ENCODE measurements around the gene ZNF792.
"Not testable (repeated sequence)": the region's sequence is repeated elsewhere in the genome, so short reads cannot be mapped to it uniquely, and the experiment has no call there.

The ZNF792 gene

GRCh38 chr19:34998777-34999497 lies 34.9 kb upstream of the ZNF792 start:
- DNase-seq (ENCODE audit: low read depth in 2 of 2): no peak

DNA sequence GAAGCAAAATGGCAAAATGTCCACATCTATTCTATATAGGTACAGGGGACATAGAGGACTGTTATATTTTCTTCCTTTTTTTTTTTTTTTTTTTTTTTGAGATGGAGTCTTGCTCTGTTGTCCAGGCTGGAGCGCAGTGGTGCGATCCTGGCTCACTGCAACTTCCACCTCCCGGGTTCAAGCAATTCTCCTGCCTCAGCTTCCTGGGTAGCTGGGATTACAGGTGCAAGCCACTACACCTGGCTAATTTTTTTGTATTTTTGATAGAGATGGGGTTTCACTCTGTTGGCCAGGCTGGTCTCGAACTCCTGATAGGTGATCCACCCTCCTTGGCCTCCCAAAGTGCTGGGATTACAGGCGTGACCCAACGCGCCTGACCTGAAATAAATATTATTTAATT lies 34.2 kb upstream of the ZNF792 start:
- DNase-seq (ENCODE audit: low read depth in 2 of 2): not testable (repeated sequence)

DNA sequence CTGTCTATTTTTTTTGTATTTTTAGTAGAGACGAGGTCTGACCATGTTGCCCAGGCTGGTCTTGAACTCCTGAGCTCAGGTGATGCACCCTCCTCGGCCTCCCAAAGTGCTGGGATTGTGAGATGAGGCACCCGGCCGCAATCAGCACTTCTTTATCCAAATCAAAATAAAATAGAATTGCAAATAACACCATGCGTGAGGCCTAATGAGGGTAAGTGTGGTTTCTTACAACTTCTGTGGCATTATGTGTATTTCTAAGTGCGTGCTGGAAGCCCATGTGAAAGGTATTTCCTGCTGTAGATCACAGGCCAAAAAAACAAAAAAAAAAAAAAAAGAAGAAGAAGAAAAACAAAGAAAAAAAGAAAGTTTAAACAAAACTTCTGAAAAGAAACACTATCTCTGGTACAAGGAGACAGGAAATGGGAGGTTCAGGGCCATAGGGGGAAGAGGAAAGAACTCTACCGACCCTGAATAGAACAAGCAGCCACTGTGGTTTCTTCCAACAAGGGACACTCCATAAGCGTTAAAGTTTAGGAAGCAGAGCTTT lies 33.1 kb upstream of the ZNF792 start:
- no peak for DNase-seq (ENCODE audit: low read depth in 2 of 2)

- DNase-seq (ENCODE audit: low read depth in 2 of 2): no peak
Measured at GRCh38 chr19:34995551-34995950, 31.5 kb upstream of the ZNF792 start.

DNA sequence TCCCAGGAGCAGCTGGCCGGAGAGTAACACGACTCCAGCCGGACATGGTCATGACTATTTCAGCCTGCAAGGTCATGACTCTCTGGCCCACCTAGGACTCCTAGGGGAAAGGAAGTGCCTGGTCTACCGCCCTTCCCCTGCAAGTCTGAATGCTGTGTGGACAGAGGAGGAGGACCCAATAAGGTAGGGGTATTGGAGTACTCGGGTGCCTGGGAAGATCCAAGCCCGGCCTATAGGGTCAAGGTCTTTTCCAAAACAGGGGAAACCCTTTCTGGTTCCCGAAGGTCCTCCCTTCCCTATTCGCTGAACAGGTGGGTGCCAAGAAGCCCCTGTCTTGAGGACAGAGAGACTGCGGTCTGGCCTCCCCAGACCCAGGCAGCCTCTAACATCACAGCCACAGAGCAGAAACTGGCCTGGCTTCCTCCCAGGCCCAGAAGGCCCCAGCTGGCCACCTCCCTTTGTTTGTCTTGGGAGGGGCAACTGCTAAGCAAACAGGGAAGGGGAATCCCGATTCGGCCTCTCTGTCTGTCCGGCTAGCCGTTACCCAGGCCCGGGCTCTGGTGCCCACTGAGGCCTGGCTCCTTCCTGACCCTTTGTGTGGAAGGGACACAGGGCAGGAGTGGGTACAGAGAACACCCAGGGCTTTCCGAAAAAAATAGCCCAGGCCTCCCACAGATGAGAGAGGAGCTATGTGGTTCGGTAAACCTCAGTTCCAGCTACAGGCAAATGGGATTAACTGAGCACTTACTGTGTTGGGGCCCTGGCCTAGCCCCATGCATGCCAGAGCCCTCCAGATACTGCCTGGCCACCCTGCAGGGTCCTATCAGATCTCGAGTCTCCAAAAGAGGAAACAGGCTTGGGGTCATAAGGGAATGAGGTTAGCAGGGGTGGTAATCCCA lies 30.9 kb upstream of the ZNF792 start:
- DNase-seq (ENCODE audit: low read depth in 2 of 2): no peak

DNA sequence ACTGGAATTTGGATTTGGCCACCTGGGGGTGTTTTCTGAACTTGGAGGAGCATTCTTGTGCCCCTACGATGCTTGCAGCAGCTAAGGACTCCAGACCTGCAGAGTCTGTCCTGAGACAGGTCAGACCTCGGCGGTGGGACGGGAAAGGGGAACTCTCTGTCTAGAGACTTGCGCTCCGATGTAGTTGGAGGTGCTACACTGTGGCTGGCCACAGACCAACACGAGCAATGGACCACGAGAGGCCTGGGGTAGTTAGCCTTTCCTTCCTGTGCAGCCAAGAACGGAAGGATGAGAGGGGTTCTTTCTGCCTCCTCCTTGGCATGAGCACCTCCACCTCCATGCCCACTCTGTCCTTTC lies 30.2 kb upstream of the ZNF792 start:
- DNase-seq (ENCODE audit: low read depth in 2 of 2): no peak

DNA sequence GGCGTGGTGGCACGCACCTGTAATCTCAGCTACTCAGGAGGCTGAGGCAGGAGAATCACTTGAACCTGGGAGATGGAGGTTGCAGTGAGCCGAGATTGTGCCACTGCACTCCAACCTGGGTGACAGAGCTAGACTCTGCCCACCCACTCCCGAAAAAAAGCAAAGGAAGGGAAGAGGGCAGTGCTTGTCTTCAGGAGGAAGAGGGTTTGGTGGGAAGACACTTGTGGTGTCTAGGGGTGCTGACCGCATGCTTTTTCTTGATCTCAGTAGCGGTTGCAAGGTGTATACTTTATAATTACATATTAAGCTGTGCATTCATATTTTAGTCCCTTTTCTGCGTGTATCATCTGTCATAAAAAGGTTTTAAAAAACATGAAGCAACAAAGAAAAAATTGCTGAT lies 28.6 kb upstream of the ZNF792 start:
- DNase-seq (ENCODE audit: low read depth in 2 of 2): not testable (repeated sequence)

- no peak for DNase-seq (ENCODE audit: low read depth in 2 of 2)
Measured at GRCh38 chr19:34991542-34992333, 27.7 kb upstream of the ZNF792 start.

DNA sequence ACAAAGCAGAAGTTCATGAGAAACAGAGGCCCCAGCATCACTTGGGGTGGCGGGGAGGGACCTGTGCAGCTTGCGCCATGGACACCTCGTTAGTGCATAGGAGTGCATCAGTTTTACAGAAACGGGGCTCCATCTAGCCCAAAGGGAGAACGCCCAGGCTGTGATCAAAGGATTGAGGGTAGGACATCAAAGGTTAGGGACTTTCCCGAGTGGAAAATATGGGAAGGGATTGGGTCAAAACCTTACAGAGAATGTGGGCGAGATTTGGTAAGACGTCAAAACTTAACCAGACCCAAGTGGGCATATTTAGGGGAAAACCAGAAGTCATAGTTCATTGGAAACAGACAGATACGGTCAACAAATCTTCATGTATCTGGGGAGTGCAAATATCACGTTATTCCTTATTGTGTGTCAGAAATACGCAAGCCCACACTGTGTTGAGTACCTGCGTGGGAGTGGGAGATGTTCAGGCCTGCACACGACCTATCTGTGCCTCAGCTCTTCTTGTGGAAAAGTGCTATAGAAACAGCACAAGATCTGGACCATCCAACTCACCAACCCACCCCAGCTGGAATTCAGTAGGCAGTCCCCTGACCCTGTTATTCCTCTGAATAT lies 26.7 kb upstream of the ZNF792 start:
- DNase-seq (ENCODE audit: low read depth in 2 of 2): peak in 1 of 2 experiments; percentile 50

GRCh38 chr19:34989298-34989697 lies 25.3 kb upstream of the ZNF792 start:
- DNase-seq (ENCODE audit: low read depth in 2 of 2): no peak

GRCh38 chr19:34988119-34988518 lies 24.1 kb upstream of the ZNF792 start:
- DNase-seq (ENCODE audit: low read depth in 2 of 2): no peak

- no peak for DNase-seq (ENCODE audit: low read depth in 2 of 2)
Measured at GRCh38 chr19:34985249-34986022, 21.4 kb upstream of the ZNF792 start.

GRCh38 chr19:34984287-34984686 lies 20.3 kb upstream of the ZNF792 start:
- DNase-seq (ENCODE audit: low read depth in 2 of 2): no peak

- no peak for DNase-seq (ENCODE audit: low read depth in 2 of 2)
Measured at GRCh38 chr19:34983786-34984185, 19.8 kb upstream of the ZNF792 start.

DNA sequence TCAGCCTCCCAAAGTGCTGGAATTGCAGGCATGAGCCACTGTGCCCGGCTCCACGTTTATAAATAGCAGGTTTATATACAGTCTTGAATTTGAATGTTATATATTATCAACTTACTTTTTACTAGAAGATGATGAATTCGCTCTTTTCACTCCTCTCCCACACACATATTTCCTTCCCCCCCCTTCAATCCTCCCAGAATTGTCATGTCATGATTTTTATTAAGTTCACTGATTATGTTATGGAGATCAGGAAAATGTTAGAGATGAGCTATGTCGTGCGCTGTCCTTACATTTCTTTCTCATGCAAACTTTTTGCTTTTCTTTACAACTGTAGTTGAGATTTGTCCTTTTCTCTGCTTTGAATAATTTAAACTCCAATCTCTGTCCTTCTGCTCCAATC lies 18.2 kb upstream of the ZNF792 start:
- DNase-seq (ENCODE audit: low read depth in 2 of 2): no peak

DNA sequence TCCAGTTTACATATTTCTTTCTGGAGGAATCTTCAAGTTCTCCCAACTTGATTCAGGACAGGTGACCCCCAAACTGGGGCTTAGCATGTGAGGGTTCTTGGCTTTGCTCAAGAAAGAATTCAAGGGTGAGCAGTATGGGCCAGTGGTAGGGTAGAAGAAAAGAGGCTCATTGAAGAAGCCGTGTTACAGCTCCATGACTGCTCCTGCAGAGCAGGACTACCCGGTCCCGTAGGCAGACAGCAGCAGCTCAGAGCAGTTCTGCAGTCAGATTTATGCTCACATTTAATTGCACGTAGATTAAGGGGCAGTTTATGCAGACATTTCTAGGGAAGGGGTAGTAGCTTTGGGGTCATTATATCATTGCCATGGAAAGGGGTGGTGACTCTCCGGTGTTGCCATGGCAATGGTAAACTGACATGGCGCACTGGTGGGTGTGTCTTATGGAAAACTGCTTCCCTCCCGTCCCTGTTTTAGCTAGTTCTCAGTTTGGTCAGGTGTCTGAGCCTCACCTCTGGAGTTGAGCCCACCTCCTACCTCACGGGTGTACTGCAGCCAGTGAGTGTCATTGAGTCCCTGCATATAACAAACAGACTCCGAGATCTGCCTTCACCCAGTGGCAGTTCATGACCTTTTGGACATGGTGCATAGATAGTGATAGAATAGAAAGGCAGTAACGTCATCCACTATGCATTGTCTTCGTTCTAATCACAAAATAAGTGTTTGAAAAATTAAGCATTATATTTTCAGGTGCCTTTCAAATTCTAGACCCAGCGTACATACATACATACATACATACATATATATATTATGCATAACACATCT lies 16.0 kb upstream of the ZNF792 start:
- no peak for DNase-seq (ENCODE audit: low read depth in 2 of 2)

- no peak for DNase-seq (ENCODE audit: low read depth in 2 of 2)
Measured at GRCh38 chr19:34976611-34977010, 12.6 kb upstream of the ZNF792 start.

- DNase-seq (ENCODE audit: low read depth in 2 of 2): no peak
Measured at GRCh38 chr19:34975056-34975455, 11.0 kb upstream of the ZNF792 start.

- DNase-seq (ENCODE audit: low read depth in 2 of 2): no peak
Measured at GRCh38 chr19:34974646-34975045, 10.6 kb upstream of the ZNF792 start.

- DNase-seq (ENCODE audit: low read depth in 2 of 2): no peak
Measured at GRCh38 chr19:34972163-34972705, 8.2 kb upstream of the ZNF792 start.
